AG10803 (cell line): ENCODE data around the gene TMEM183A.

ENCODE experiments used
- DNase-seq: peaks from one replicate; pipeline ENCODE4 v3.0.0; 2010; ENCODE audit warnings: low read depth
- H3K4me3 ChIP-seq: 2 replicates; pipeline ENCODE4 v1.5.1; 2011; ENCODE audit warnings: mild to moderate bottlenecking, low read length, control low read depth
- TF ChIP-seq, protein P1 (sequence below): conservative IDR thresholded peaks from 2 replicates; pipeline ENCODE4 v1.5.1; 2011; ENCODE audit warnings: mild to moderate bottlenecking, low read length, control low read depth, inconsistent platforms

The TMEM183A gene

DNA sequence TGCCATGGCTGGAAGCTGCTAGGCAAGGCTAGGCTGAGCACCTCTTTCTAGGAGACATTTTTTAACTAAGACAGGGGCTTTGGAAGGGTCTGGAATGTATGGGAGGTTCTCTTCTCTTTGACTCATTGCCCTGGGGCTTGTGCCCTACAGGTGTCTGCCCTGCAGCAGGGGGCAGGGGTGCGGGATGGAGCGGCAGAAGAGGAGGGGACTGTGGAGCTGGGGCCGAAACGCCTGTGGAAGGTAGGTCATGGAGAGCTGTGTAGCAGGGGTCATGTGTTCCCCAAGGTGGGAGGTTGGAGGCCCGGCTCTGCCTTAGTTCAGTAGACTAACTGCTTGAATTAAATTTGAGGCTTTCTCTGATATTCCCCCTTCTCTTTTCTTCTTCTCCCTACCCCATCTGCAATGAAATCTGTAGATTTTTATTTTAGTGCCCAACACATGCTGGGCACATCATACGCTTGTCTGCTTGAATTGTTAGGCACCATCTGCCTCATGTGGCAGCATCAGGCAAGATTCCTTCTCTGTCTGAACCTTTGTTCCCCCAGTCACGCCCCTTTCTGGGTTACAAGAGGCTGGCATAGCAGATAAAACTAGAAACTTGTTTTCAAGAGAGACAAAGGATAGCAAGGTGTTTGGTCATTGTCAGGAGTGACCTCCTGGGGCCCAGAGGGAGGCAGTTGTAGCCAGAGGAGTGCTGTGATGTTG, 37.5 kb downstream of the TMEM183A start:
- no peak overlapping the region for H3K4me3 ChIP-seq
- DNase-seq: no peak
- TF ChIP-seq, protein P1, sequence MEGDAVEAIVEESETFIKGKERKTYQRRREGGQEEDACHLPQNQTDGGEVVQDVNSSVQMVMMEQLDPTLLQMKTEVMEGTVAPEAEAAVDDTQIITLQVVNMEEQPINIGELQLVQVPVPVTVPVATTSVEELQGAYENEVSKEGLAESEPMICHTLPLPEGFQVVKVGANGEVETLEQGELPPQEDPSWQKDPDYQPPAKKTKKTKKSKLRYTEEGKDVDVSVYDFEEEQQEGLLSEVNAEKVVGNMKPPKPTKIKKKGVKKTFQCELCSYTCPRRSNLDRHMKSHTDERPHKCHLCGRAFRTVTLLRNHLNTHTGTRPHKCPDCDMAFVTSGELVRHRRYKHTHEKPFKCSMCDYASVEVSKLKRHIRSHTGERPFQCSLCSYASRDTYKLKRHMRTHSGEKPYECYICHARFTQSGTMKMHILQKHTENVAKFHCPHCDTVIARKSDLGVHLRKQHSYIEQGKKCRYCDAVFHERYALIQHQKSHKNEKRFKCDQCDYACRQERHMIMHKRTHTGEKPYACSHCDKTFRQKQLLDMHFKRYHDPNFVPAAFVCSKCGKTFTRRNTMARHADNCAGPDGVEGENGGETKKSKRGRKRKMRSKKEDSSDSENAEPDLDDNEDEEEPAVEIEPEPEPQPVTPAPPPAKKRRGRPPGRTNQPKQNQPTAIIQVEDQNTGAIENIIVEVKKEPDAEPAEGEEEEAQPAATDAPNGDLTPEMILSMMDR: no peak

DNA sequence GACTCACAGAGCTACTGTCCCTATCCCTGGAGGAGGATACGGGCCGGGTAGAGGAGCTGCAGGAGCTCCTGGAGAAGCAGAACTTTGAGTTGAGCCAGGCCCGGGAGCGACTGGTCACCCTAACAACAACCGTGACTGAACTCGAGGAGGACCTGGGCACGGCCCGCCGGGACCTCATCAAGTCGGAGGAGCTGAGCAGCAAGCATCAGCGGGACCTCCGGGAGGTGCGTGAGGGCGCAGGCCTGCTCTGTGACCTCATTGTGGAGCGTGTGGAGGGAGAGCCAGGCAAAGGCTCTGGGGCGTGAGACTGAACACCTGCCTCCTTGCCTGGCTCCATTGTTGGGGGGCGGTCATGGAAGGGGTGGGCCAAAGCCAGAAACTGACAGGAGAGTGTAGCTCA, 38.2 kb downstream of the TMEM183A start:
- TF ChIP-seq, protein P1: no peak
- no peak overlapping the region for H3K4me3 ChIP-seq
- DNase-seq: no peak

DNA sequence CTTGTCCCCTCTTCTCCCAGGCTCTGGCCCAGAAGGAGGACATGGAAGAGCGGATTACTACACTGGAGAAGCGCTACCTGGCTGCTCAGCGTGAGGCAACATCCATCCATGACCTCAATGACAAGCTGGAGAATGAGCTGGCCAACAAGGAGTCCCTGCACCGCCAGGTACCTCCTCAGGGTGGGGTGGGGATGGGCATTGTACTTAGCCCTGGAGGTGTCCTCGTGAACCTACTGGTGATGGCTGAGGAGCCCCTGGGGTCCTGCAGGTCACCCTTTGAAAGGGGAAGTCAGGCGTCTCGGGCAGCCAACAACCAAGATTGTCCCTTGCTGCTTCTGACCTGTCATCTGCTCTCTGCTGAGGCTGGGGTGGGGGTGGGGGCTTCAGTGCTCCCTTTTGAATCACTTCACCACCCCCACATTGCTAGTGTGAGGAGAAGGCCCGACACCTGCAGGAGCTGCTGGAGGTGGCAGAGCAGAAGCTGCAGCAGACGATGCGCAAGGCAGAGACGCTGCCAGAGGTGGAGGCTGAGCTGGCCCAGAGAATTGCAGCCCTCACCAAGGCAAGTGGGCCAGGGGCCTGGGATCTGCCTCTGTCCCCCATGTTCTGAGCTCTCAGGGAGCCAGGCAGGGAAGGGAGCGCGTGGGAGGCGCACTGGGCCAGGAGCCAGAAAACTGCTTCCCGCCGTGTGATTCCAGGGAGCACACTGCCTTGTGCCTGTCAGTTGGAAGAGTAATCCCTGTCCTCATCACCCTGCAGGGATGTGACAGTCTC, 38.8 kb downstream of the TMEM183A start:
- no peak for DNase-seq
- TF ChIP-seq, protein P1: no peak
- no peak overlapping the region for H3K4me3 ChIP-seq

DNA sequence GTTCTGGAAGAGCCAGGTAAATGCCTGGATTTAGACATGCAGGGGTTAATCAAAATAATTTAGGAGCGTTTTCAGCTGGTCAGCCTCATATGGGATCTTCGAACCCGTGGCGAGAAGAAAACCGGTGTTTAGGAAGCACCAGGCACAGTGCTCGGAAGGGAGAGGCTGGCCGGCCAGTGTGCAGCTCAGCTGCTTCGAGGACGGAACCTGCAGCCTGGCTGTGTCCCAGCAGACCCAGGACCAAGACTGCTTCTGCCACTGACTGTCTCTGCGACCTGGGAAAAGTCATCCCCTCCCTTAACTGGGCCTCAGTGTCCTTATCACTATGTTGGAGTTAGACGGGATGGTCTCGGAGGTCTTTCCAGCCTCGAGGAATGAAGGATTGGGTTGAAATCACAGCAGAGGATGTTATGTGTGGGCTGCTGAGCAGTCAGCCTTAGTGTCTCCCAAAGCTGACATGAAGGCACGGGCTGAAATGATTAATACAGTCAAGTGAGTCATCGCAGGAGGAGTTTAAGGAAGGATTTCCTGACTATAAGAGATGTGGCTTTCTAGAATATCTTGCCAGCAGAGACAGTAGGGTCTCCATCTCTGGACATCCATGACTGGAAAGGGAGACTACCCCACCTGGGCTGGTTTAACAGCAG, 39.9 kb downstream of the TMEM183A start:
- H3K4me3 ChIP-seq: no peak overlapping the region
- DNase-seq: peak; percentile 75
- TF ChIP-seq, protein P1: no peak

DNA sequence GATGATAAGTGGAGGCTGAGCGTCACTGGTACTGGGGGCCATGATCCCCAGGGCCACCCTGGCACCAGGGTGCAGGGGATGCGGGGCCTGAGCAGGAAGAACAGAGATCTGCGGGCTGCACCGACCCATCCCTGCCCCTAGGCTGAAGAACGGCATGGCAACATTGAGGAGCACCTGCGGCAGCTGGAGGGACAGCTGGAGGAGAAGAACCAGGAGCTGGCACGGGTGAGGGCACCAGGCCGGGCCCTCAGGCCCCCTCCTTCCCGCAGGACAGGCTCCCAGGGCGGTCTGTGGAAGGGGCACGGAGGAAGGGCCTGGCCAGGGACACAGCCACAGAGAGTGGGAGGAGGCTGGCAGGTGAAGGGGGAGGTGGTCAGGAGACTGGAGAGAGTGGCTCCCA, 40.9 kb downstream of the TMEM183A start:
- no peak overlapping the region for H3K4me3 ChIP-seq
- TF ChIP-seq, protein P1: no peak

DNA sequence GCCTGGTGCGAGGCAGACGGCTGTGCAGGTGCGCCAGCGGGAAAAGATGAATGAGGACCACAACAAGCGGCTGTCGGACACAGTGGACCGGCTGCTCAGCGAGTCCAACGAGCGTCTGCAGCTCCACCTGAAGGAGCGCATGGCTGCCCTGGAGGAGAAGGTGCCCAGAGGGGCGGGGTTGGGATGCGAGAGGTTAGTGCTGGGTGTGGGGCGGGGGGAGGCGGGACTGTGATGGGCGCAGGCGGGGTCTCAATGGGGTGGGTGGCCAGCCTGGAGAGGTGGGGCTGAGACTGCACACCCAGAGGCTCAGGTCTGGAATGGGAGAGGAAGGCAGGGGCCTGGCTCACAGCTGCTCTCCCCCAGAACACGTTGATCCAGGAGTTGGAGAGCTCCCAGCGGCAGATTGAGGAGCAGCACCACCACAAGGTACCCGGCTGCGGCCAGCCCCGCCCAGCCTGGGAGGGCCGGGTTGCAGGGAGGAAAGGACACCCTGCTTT, 41.4 kb downstream of the TMEM183A start:
- no peak overlapping the region for H3K4me3 ChIP-seq
- TF ChIP-seq, protein P1: no peak
- no peak for DNase-seq

More for the DNA sequence above, 40.9 kb downstream of the TMEM183A start:
- DNase-seq: no peak
